Liver (tissue), 9 donors: ENCODE measurements around the gene EFCAB14. TPM values are rescaled to one million over a fixed set of nuclear protein-coding genes. Genes with fewer than 3 reads are reported as not detected.

ENCODE experiments used
- DNase-seq: peaks from one replicate; pipeline ENCODE4 v3.0.0-alpha.2; 2017; ENCODE audit warnings: low spot score
- H3K27ac ChIP-seq, 2 donors: one replicate each; pipeline ENCODE4 v1.7.0; 2013; ENCODE audit warnings: inconsistent platforms in 2 of 2, low read length in 2 of 2, control low read depth in 1 of 2, low read depth in 1 of 2, mild to moderate bottlenecking in 1 of 2
- H3K27me3 ChIP-seq, 4 donors: one replicate each; pipeline versions ENCODE4 v1.6.1 to v1.7.0; 2013; ENCODE audit warnings: low read length in 3 of 4, inconsistent platforms in 1 of 4, mild to moderate bottlenecking in 1 of 4, moderate library complexity in 1 of 4; ENCODE audit not compliant: control insufficient read depth in 4 of 4, insufficient read depth in 4 of 4
- H3K36me3 ChIP-seq, 4 donors: one replicate each; pipeline versions ENCODE4 v1.6.1 to v1.7.0; 2013; ENCODE audit warnings: low read length in 3 of 4, mild to moderate bottlenecking in 3 of 4, low read depth in 1 of 4, moderate library complexity in 1 of 4; ENCODE audit not compliant: control insufficient read depth in 4 of 4, insufficient read depth in 3 of 4
- H3K4me1 ChIP-seq, 4 donors: one replicate each; pipeline versions ENCODE4 v1.6.1 to v1.7.0; 2013; ENCODE audit warnings: low read length in 3 of 4, mild to moderate bottlenecking in 3 of 4, moderate library complexity in 1 of 4; ENCODE audit not compliant: control insufficient read depth in 4 of 4, insufficient read depth in 4 of 4
- H3K4me3 ChIP-seq, 3 donors: one replicate each; pipeline versions ENCODE4 v1.6.1 to v1.7.0; 2013; ENCODE audit warnings: low read length in 3 of 3, control low read depth in 1 of 3, low read depth in 1 of 3, mild to moderate bottlenecking in 1 of 3
- H3K9ac ChIP-seq, 2 donors: one replicate each; pipeline ENCODE4 v1.7.0; 2013; ENCODE audit warnings: low read length in 2 of 2, mild to moderate bottlenecking in 2 of 2, moderate library complexity in 2 of 2, control low read depth in 1 of 2, low read depth in 1 of 2
- H3K9me3 ChIP-seq, 4 donors: one replicate each; pipeline versions ENCODE4 v1.6.1 to v1.7.0; 2013; ENCODE audit warnings: low read length in 3 of 4; ENCODE audit not compliant: control insufficient read depth in 4 of 4
- FOXA1 ChIP-seq: IDR thresholded peaks from 2 replicates; pipeline ENCODE4 v1.6.1; 2016; ENCODE audit warnings: antibody characterized with exemption
- FOXA2 ChIP-seq: IDR thresholded peaks from 2 replicates; pipeline ENCODE4 v1.6.1; 2016; ENCODE audit warnings: antibody characterized with exemption
- GABPA ChIP-seq, 2 donors: IDR thresholded peaks in 1 of 2; conservative IDR thresholded peaks in 1 of 2; 2 replicates each; pipeline ENCODE4 v1.6.1; 2016; ENCODE audit warnings: antibody characterized with exemption in 2 of 2, mild to moderate bottlenecking in 1 of 2, moderate library complexity in 1 of 2
- HNF4A ChIP-seq, 2 donors: conservative IDR thresholded peaks; 2 replicates each; pipeline ENCODE4 v1.6.1; 2016; ENCODE audit warnings: antibody characterized with exemption in 2 of 2, mild to moderate bottlenecking in 2 of 2
- HNF4G ChIP-seq: IDR thresholded peaks from 2 replicates; pipeline ENCODE4 v1.6.1; 2016; ENCODE audit warnings: antibody characterized with exemption
- JUND ChIP-seq, 2 donors: IDR thresholded peaks; 2 replicates each; pipeline ENCODE4 v1.6.1; 2016; ENCODE audit warnings: antibody characterized with exemption in 2 of 2
- NR2F2 ChIP-seq: IDR thresholded peaks from 2 replicates; pipeline ENCODE4 v1.6.1; 2016; ENCODE audit warnings: antibody characterized with exemption
- RXRA ChIP-seq, 2 donors: IDR thresholded peaks; 2 replicates each; pipeline ENCODE4 v1.6.1; 2017 to 2018; ENCODE audit warnings: antibody characterized with exemption in 2 of 2, mild to moderate bottlenecking in 1 of 2
- SP1 ChIP-seq: IDR thresholded peaks from 2 replicates; pipeline ENCODE4 v1.6.1; 2018; ENCODE audit warnings: antibody characterized with exemption, mild to moderate bottlenecking
- YY1 ChIP-seq: IDR thresholded peaks from 2 replicates; pipeline ENCODE4 v1.6.1; 2016; ENCODE audit warnings: antibody characterized with exemption, mild to moderate bottlenecking
- WGBS: extraction: QIAGEN DNeasy Blood & Tissue Kit; methylation state at CpG from one replicate; pipeline ENCODE4 v1.1.7; 2013; 5-methylcytosine and 5-hydroxymethylcytosine counted together
- polyA plus RNA-seq, 2 donors: library from polyadenylated mRNA; stranded (reverse) in 1 of 2; unstranded in 1 of 2; fragments of 200-250 nt in 1 of 2; fragments of >200 nt in 1 of 2; fragmentation: Nextera tagmentation in 1 of 2; extraction: Ambion mirVana in 1 of 2; gene quantifications; one replicate each; pipeline versions ENCODE4 v1.2.1 to v1.2.3, GENCODE V29; 2013 to 2015
- total RNA-seq, 2 donors: library from RNA; depleted of rRNA; stranded (reverse); fragments of >200 nt; gene quantifications; one replicate each; pipeline ENCODE4 v1.2.3, GENCODE V29; 2014
- TF ChIP-seq, protein P1 (sequence below): fragments of 150-350 bp; IDR thresholded peaks from 2 replicates; pipeline ENCODE4 v1.5.1; 2017; ENCODE audit warnings: improper control_type of control experiment, low read depth, low read length; ENCODE audit not compliant: missing input control
- TF ChIP-seq, protein P2 (sequence below): IDR thresholded peaks from 2 replicates; pipeline ENCODE4 v1.6.1; 2016; ENCODE audit warnings: antibody characterized with exemption
- TF ChIP-seq, protein P3 (sequence below): IDR thresholded peaks from 2 replicates; pipeline ENCODE4 v1.6.1; 2016; ENCODE audit warnings: antibody characterized with exemption
- donor health status: healthy.
- donor health status: healthy.
- donor health status: healthy.
- donor health status: healthy.
- donor health status: healthy.

EFCAB14 gene
- total and polyA plus RNA-seq, 4 donors: 14.8 to 34.6 (median 23.7) TPM

DNA sequence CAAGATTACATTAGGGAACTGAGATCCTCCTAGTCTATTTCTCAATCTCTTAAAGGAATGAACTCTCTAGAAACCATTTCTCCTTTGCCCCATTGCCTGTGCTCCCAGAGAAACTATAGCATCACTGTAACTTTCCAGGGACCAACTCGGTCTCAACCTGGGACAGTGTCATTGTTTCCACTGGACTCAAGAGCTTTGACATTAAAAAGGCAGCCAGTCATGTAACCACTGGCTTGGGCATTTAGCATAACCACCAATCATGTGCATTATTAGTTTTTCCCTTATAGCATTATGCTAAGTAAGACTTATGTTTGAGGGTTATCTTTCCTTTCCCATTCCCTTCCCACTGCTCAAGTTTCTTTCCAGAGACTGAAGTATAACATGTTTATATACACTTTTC, 29.0 kb downstream of the EFCAB14 start (continued):
- TF ChIP-seq NR2F2 (no peak), FOXA1 (no peak), HNF4G (no peak), HNF4A (conservative IDR thresholded peaks at IDR 0.05) (no peak), JUND (IDR thresholded peaks at IDR 0.05) (no peak)
- TF ChIP-seq, protein P1, sequence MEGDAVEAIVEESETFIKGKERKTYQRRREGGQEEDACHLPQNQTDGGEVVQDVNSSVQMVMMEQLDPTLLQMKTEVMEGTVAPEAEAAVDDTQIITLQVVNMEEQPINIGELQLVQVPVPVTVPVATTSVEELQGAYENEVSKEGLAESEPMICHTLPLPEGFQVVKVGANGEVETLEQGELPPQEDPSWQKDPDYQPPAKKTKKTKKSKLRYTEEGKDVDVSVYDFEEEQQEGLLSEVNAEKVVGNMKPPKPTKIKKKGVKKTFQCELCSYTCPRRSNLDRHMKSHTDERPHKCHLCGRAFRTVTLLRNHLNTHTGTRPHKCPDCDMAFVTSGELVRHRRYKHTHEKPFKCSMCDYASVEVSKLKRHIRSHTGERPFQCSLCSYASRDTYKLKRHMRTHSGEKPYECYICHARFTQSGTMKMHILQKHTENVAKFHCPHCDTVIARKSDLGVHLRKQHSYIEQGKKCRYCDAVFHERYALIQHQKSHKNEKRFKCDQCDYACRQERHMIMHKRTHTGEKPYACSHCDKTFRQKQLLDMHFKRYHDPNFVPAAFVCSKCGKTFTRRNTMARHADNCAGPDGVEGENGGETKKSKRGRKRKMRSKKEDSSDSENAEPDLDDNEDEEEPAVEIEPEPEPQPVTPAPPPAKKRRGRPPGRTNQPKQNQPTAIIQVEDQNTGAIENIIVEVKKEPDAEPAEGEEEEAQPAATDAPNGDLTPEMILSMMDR: no peak

DNA sequence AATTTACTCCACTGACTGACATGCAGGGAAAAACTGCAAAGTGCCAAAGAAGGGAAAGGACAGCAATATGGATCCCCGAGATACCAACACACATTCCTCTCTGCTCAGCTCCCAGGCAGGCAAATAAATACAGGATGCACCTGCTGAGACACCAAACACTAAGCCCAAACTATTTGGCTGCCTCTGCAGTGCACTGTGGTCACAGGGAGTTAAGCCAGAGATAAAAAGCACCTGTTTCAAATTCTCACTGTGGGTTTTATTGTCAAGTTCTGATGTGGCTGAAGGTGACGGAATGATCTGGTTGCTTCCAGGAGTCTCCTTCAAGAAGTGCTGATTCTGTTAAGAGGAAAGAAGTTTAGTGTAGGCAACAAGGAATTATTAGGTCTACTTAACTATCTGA, 29.6 kb downstream of the EFCAB14 start:
- peaks cover 16 to 66% (median 37%) of the 10 kb centered on the region in 4 donors for H3K36me3 ChIP-seq
- no peak overlapping the region for H3K4me3 ChIP-seq
- no peaks in the 10 kb centered on the region for H3K9me3 ChIP-seq
- peaks cover 0 to 9% (median 7%) of the 10 kb centered on the region in 4 donors for H3K4me1 ChIP-seq
- TF ChIP-seq RXRA (IDR thresholded peaks at IDR 0.05) (no peak), YY1 (no peak), GABPA (IDR thresholded peaks at IDR 0.05 in 1 of 2, conservative IDR thresholded peaks at IDR 0.05 in 1 of 2) (no peak), HNF4G (no peak), FOXA1 (no peak), HNF4A (conservative IDR thresholded peaks at IDR 0.05) (no peak), FOXA2 (no peak)
- TF ChIP-seq, protein P1: no peak
- TF ChIP-seq, protein P2, sequence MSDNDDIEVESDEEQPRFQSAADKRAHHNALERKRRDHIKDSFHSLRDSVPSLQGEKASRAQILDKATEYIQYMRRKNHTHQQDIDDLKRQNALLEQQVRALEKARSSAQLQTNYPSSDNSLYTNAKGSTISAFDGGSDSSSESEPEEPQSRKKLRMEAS: no peak
- 89% methylated on average over 2 of the region's 2 CpGs for WGBS
- no peak for DNase-seq
- no peaks in the 10 kb centered on the region for H3K27me3 ChIP-seq
- H3K9ac ChIP-seq: no peak overlapping the region
- H3K27ac ChIP-seq: no peak overlapping the region

DNA sequence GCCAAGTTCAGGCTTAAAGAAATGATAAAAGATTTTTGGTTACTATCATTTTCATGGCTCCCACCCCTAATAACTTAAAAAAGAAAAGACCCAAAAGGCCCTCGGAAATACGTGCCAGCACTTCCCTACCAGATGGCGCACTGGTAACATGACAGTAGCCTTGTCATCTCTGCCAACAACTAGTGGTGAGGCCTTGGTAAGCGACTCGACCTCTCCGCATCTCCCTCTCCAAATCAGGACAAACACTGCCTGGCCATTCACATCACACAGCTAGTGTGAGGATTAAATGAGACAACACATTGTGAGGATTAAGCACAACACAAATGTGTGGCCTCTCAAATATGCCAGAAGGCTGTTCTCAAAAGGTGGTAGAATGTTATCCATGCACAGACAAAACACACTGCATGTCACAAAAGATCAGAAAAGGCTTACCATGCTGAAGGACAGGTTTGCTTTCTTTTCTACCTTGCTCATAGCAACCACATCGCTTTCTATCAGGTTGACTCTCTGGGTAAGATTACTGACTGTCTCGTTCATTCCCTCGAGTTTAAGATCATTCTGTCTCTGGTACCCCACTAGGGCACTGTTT, 30.9 kb downstream of the EFCAB14 start:
- Histone ChIP-seq H3K36me3 (peaks cover 14 to 76% (median 46%) of the 10 kb centered on the region in 4 donors), H3K27ac (no peak overlapping the region), H3K9me3 (no peaks in the 10 kb centered on the region), H3K27me3 (no peaks in the 10 kb centered on the region), H3K9ac (no peak overlapping the region), H3K4me3 (no peak overlapping the region), H3K4me1 (peaks cover 0 to 9% (median 7%) of the 10 kb centered on the region in 4 donors)
- TF ChIP-seq SP1: no peak
- TF ChIP-seq GABPA (IDR thresholded peaks at IDR 0.05 in 1 of 2, conservative IDR thresholded peaks at IDR 0.05 in 1 of 2): no peak
- no peak for TF ChIP-seq RXRA (IDR thresholded peaks at IDR 0.05)
- TF ChIP-seq HNF4G: no peak
- no peak for TF ChIP-seq JUND (IDR thresholded peaks at IDR 0.05)
- TF ChIP-seq, protein P3, sequence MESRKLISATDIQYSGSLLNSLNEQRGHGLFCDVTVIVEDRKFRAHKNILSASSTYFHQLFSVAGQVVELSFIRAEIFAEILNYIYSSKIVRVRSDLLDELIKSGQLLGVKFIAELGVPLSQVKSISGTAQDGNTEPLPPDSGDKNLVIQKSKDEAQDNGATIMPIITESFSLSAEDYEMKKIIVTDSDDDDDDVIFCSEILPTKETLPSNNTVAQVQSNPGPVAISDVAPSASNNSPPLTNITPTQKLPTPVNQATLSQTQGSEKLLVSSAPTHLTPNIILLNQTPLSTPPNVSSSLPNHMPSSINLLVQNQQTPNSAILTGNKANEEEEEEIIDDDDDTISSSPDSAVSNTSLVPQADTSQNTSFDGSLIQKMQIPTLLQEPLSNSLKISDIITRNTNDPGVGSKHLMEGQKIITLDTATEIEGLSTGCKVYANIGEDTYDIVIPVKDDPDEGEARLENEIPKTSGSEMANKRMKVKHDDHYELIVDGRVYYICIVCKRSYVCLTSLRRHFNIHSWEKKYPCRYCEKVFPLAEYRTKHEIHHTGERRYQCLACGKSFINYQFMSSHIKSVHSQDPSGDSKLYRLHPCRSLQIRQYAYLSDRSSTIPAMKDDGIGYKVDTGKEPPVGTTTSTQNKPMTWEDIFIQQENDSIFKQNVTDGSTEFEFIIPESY: no peak
- no peak for TF ChIP-seq FOXA2
- DNase-seq: no peak
- 81% methylated on average over 9 of the region's 9 CpGs for WGBS
